HuH-7 (cell line): ENCODE results near the gene SETD3.

ENCODE experiments used
- DNase-seq: peaks from one replicate; pipeline ENCODE4 v3.0.0; 2011; ENCODE audit warnings: low spot score

SETD3 gene

GRCh38 chr14:99479906-99480869, at the start of gene SETD3:
TSS of gene SETD3 (minus strand) at chr14:99480859. CDS start at chr14:99465805, 15,054 bp downstream.
- DNase-seq: peak; percentile 24

- DNase-seq: no peak
These were observed 49.2 kb upstream of the SETD3 start for GRCh38 chr14:99529899-99530298.

DNA sequence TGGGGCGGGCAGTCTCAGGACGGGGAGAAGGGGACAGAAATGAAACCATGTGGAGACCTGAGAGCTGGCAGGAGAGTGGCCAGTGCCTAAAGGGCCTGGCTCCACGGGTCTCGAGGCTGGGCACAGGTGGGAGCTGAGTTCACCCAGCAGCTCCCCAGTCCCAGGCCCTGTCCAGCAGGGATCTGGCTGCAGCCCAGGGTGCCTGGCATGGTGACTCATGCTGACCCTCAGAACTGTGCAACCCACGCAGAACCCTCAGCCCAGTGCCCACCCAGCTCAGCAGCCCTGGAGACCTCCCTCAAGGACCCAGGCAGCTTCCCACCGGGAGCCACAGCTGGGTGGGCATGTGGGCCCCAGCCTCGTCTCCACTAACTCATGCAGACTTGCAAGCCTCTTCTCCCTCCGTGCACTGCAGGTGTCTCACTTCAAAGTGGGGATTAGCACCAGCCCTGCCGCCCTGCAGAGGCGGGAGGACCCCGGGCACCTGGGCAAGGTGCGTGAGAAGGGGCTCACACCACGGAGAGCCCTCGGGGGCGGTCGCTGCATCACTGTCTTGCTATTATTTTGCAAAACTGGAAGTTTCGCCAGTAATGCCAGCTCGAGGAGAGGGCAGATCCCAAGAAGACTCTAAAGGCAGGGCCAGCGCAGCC, 46.9 kb upstream of the SETD3 start:
- no peak for DNase-seq

DNA sequence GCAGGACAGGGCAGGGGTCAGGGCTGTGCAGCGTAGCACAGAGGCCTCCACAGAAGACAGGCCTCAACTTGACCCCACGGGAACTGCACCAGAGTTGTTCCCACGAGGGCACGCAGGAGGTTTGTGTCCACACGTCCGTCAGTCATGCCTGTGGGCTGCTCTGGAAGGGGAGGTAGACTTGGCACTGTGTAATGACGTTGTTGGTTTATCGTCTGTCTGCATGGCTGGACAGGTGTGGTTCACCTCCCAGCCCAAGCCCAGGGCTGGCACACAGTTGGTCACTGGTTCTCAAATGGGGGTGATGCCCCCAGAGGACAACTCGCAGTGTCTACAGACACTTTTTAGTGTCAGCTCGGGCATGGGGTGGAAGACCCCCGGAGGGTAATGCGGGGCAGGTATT, 46.4 kb upstream of the SETD3 start:
- DNase-seq: no peak

DNA sequence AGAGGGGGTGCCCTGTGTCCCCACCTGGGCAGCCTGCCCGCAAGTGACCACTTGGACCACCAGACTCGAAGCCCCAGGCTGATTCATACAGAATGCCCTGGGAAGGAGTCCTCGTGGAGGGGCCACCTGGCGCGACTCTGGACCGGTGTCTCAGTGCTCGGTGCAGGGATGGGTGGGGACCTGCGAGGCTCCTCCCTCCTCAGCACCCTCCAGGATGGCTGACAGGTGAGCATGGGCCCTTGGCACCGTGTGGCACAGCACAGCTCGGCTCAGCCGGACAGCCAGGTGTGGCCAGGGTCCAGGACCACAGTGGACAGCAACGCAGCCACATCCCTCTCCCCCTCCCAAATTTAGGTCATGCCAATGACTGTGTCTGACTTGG, 45.0 kb upstream of the SETD3 start:
- no peak for DNase-seq

GRCh38 chr14:99524804-99525698, 44.4 kb upstream of the SETD3 start:
- peak; percentile 66 for DNase-seq

DNA sequence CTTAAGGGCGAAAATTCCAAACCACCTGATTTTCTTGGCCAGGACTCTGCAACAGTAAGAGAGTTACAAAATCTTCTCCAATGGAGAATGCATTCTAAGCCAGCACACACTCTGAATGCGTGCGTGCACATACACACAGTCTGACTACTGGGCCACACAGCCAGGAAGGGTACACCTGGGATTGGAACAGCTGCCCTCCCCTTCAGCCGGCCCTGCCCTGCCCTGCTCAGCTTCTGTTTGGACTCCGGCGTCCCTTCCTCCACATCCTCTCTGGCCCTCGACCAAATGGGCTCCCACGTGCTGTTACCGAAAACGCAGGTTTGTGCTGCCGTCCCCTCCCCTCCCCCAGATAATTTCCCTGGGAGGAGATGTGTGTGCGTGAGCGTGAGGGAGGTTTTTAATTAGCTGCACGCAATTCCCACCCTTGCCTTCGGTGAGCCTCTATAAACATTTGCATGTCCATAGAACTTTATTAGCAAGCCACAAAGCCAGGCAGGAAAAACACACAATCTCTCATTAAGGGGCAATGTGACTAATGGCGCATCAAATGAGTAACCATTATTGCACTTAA, 43.5 kb upstream of the SETD3 start:
- no peak for DNase-seq

DNA sequence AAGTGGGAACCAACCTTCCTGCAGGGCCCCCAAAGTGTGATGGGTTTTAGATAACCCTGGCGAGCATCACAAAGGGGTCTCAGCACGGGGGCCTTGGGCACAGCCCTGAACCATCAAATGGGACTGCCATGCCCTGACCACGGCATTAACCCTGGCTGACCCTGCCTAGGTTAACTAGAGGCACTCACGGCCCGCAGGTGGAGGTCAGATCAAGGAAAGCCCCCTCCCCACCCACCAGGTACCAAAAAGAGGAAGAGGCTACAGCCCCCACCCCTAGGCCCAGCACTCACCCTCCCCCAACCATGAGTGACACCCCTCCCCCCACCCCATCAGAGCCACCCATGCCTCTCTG, 43.0 kb upstream of the SETD3 start:
- DNase-seq: no peak

GRCh38 chr14:99522934-99523703, 42.5 kb upstream of the SETD3 start:
- peak; percentile 58 for DNase-seq

- DNase-seq: no peak
These were observed 41.8 kb upstream of the SETD3 start for GRCh38 chr14:99522457-99522891.

GRCh38 chr14:99522025-99522401, 41.4 kb upstream of the SETD3 start:
- no peak for DNase-seq

DNA sequence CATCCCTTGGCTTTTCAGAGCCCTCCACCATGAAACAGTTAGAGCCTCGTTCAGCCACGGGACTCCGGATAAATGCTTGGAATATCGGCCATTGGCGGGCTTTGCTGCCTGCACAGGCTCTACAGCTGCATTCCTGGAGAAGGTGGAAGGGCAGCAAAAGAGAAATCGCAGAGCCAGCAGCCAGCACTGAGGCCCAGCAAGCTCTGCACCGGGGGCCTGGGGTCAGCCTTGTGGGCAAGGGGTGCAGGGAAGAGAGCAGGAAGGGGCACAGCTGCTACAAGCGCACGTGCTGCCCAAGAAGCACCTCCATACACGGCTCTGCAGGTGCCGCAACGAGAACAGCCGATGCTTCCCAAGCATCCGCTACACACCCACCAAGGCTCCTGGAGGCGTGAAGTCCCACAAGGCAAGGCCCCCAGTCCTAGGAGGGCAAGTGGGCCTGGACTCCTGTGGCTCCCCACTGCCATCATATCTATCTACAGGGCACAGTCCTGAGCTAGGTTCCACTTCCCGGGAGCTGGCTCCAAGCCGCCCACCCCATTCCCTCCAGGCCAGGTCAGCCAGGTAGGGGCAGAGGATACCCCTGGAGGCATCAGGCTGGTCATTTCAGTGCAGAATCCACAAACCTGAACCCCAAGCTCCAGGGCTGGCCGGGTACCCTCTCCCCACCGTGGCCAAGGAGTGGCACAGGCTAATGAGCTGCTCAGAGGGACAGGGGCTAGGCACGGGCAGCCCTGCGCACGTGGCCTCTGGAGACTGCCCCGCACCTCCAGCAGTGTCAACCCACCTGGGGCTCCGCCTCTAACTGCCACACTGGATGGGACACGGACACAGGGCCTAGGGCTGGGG, 40.7 kb upstream of the SETD3 start:
- no peak for DNase-seq

GRCh38 chr14:99520571-99521081, 40.0 kb upstream of the SETD3 start:
- DNase-seq: no peak

DNA sequence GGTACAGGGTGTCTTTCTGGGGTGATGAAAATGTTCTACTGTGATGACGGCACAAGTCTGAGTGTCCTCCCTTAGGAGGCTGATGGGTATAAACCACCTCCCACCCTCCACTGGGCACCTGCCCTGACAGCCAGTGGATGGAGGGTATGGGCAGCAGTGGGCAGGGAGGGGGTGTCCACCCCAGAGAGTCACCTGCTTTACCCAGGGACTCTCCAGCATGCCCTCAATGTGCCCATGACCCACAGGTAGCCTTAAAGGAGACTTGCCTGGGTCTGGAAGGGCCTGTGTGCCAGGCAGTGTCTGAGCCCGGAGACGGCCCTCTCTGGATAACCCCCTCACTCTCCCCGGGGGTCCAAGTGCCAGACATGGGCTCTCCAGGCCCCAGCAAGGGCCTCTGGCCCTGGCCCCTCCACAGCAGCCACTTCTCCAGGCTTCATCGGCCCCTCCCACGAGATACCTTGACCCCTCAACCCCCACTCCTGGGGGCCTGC, 39.3 kb upstream of the SETD3 start:
- DNase-seq: no peak

DNA sequence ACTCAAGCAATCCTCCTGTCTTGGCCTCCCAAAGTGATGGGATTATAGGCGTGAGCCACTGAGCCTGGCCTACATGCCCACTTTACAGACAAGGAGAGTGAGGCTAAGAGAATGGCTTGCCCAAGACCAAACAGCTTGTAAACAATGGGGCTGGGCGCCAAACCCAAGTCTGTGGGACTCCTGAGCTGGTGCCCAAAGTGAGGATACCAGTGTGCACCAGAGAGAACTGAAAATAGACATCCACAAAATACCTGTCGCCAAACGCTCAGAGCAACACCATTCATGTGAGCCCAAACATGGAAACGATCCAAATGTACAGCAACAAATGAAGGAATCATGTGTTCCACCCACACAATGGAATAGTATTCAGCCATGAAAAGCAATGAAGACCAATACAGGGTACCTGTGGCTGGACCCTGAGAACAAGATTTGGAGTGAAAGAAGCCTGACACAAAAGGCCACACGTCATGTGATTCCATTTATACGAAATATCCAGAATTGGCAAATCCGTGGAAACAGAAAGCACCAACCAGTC, 38.8 kb upstream of the SETD3 start:
- no peak for DNase-seq

GRCh38 chr14:99518441-99519346, 38.0 kb upstream of the SETD3 start:
- DNase-seq: peak; percentile 91

- no peak for DNase-seq
These were observed 37.2 kb upstream of the SETD3 start for GRCh38 chr14:99517643-99518381.
